Myocyte (in vitro differentiated cells): ENCODE data around the gene CREG2. TPM values are rescaled to one million over a fixed set of nuclear protein-coding genes. Genes with fewer than 3 reads are reported as not detected.

Experiments
- DNase-seq: peaks from one replicate; pipeline ENCODE4 v3.0.0-alpha.2; 2012; ENCODE audit warnings: low read depth
- microRNA-seq: library from miRNA; unstranded; fragments of <30 nt; microRNA quantifications from one replicate; pipeline ENCODE4, GENCODE V29; 2016
- total RNA-seq: library from RNA; depleted of rRNA; stranded (reverse); fragments of >200 nt; gene quantifications from 2 replicates; pipeline ENCODE4 v1.2.3, GENCODE V29; 2014

Gene CREG2
- total RNA-seq, 1 donor from 2014 or later = 6.9 TPM

GRCh38 chr2:101310834-101311695 lies 76.2 kb downstream of the CREG2 start:
- DNase-seq = no peak

DNA sequence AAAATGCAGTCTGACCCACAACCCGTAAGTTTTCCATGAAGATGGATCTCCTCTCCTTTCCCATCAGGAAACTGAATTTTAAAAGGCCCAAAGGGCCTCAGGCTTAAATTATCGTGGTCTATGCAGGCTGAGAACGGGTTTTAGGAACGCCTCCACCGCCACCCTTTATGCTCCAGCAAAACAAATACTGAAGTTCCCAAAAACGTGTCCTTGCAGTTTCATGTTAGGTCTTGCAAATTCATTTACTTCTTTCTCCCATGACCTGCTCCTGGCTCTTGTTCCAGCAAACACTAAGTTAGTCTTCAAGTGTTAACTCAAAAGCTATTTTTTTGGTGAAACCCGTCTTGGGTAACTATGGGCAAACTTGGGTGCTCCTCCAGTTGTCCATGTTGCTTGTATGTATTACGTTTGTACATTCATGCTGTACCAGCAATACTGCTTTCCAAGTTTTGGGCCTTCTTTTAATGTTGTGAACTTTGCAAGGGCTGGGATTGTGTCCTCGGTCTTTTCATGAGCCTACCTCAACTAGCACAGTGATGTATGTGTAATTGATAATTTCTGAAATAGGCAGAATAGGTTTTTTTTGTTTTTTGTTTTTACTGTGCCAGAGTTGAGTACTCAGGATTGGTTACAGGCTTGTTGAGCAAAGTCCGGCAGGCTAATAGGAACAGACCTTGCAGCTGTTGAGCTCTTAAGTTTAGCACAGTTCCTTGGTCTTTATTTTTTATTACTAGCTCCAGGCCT lies 77.0 kb downstream of the CREG2 start:
- DNase-seq = no peak

DNA sequence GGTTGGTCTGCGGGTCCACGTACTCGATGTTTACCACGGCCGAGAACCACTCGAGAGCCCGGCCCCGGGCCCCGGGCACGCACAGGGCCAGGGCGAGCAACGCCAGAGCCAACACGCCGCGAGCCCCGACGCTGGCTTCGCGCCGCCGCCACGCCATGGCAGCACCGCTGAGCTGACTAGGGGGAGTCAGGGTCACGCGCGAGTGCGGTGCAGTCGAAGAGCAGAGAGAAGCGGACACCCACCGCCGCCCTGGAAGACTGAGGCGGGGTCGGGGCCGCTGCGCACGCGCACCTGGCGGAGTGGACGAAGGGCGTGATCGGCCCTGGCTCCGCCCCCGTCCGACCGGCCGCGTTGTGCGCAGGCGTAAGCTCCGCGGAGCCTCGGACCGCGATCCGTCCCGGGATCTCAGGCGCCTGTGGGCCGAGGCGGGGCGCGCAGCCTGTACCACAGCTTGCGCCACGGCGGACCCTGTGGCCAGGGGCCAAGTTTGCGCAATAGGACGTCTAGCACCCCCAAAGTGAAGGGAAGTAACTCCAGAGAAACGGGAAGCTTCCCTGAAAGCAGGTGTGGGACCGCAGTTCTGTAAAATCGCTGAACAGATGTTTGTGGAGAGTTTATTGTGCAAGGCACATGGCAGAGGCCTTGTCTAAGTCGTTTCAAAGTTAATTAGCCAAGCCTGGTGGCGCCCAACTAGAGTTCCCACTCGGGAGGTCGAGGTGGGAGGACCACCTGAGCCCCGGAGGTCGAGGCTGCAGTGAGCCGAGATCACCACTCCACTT lies 78.7 kb downstream of the CREG2 start, which contains the start of gene RNF149:
Gene RNF149, minus strand, starts transcription at position 270 of the 779 bp plus-strand sequence. Its CDS starts 113 bp downstream, at position 157.
- peak; percentile 92 for DNase-seq

GRCh38 chr2:101307950-101308431 lies 79.3 kb downstream of the CREG2 start:
- no peak for DNase-seq

GRCh38 chr2:101307503-101307902 lies 79.8 kb downstream of the CREG2 start:
- no peak for DNase-seq

- no peak for DNase-seq
Measured at GRCh38 chr2:101306410-101306809, 80.9 kb downstream of the CREG2 start.

- no peak for DNase-seq
Measured at GRCh38 chr2:101305492-101306078, 81.7 kb downstream of the CREG2 start.

DNA sequence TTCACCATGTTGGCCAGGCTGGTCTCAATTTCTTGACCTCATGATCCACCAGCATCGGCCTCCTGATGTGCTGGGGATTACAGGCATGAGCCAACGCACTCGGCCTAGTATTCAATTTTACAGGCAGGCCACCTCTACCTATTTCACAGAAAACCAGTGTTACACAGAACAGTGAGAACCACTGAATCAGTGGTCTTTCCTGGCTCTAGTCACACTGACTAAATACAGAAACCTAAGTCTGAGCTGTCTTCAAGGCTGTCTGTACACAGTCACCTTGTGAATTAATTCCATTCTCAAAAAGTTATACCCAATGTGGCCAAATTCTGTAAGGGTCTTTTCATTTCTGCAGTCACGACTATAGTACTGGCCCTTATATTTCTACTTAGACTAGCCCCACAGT lies 82.3 kb downstream of the CREG2 start:
- no peak for DNase-seq

- no peak for DNase-seq
Measured at GRCh38 chr2:101303688-101304087, 83.6 kb downstream of the CREG2 start.

DNA sequence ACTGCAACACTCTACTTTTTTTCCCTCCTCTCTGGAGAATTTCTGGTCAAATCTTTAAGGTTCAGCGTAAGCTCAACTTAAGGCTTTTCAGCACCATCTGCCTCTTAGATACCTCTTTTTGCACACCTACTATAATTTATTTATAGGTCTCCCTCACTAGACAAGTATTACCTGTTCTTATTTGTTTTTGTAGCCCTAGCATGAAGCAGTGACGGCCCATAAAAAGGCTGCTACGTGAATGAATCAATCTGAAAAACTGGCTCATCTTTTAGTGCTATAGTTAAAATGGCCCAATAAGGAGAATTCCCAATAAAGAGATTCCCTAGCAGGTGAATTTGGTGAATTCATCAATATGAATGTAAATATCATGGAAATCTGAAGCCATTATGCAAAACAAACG lies 85.3 kb downstream of the CREG2 start:
- DNase-seq = no peak

DNA sequence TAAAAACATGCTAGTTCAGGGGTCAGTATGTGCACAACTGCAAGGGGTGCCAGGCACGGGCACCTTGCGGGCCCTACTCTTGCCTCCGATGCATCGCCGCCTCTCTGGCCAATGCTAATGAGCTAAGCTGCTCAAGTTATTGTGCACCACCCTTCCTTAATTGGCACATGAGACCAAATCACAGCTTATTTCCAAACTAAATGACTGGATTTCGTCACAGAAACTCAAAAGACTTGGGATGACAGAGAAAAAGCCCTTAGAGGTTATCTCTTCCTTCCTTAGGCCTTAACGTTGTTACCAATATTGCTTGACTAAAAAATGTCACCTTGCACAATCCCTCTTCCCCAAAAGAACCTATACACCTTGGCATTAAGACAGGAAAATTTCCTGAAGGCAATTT lies 86.5 kb downstream of the CREG2 start:
- no peak for DNase-seq

- DNase-seq = no peak
Measured at GRCh38 chr2:101300164-101300563, 87.1 kb downstream of the CREG2 start.

- no peak for DNase-seq
Measured at GRCh38 chr2:101299604-101300003, 87.7 kb downstream of the CREG2 start.

DNA sequence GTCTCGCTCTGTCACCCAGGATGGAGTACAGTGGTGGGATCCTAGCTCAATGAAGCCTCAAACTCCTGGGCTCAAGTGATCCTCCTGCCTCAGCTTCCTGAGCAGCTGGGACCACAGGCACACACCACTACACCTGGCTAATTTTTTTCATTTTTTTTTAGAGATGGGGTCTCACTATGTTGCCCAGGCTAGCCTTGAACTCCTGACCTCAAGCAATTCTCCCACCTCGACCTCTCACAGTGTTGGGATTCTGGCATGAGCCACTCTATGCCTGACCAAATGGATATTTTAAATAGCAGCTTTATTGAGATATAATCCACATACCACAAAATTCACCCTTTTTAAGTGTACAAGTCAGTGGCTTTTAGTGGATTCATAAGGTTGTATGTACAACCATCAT lies 89.9 kb downstream of the CREG2 start:
- DNase-seq = no peak

GRCh38 chr2:101296371-101296770 lies 90.9 kb downstream of the CREG2 start:
- no peak for DNase-seq

DNA sequence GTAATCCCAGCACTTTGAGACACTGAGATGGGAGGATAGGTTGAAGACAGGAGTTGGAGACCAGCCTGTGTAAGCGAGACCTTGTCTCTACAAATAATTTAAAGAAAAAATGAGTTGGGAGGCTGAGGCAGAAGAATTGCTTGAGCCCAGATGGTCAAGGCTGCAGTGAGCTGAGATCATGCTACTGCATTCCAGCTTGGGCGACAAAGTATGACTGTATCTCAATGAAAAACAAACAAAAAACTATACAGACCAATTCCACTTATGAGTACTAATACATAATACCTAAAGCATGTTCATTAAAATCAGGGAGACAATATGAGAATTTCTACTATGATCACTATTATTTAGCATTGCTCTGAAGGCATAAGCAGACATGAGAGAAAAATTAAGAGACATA lies 91.4 kb downstream of the CREG2 start:
- DNase-seq = no peak

Small RNA genes within 50 kb of the gene (microRNA-seq; reads per million reads assigned to microRNA genes)
- not detected for gene MIR5696

Other genes with a start within 250 kb of the CREG2 start
- gene TBC1D8, start 236.1 kb downstream of the CREG2 start, total RNA-seq = 14.7 and 18.6 TPM in 2 replicates
- 42.9 and 51.2 TPM in 2 replicates for gene CNOT11, start 134.6 kb downstream of the CREG2 start, total RNA-seq
- gene RNF149, start 78.8 kb downstream of the CREG2 start, total RNA-seq = 32.3 and 40.8 TPM in 2 replicates
- 7.1 and 7.6 TPM in 2 replicates for gene RFX8, start 87.6 kb upstream of the CREG2 start, total RNA-seq